NT2/D1 (cell line): ENCODE measurements around the gene GAB4.
"Not testable (repeated sequence)": the region's sequence is repeated elsewhere in the genome, so short reads cannot be mapped to it uniquely, and the experiment has no call there.

Source experiments
- DNase-seq: peaks from one replicate; pipeline ENCODE4 v3.0.0-alpha.2; 2011; ENCODE audit warnings: low read depth, low spot score
- H3K27me3 ChIP-seq: 2 replicates; pipeline ENCODE4 v1.6.0; 2011; ENCODE audit warnings: mild to moderate bottlenecking; ENCODE audit not compliant: insufficient read length, insufficient read depth
- H3K36me3 ChIP-seq: 2 replicates; pipeline ENCODE4 v1.6.1; 2011; ENCODE audit warnings: mild to moderate bottlenecking, low read length, mixed read lengths; ENCODE audit not compliant: insufficient read depth, insufficient read length
- H3K4me1 ChIP-seq: 2 replicates; pipeline ENCODE4 v1.5.1; 2011; ENCODE audit not compliant: insufficient read depth, insufficient read length
- H3K4me3 ChIP-seq: 2 replicates; pipeline ENCODE4 v1.5.1; 2011; ENCODE audit warnings: low read depth; ENCODE audit not compliant: insufficient read length
- H3K9ac ChIP-seq: 2 replicates; pipeline ENCODE4 v1.6.0; 2011; ENCODE audit warnings: low read depth; ENCODE audit not compliant: insufficient read length
- H3K9me3 ChIP-seq: 2 replicates; pipeline ENCODE4 v1.5.1; 2011; ENCODE audit warnings: mild to moderate bottlenecking, low read length; ENCODE audit not compliant: insufficient read depth
- SUZ12 ChIP-seq: IDR thresholded peaks from 2 replicates; pipeline ENCODE4 v1.6.1; 2011; ENCODE audit not compliant: insufficient read length, insufficient read depth; ENCODE audit errors: extremely low read depth
- YY1 ChIP-seq: IDR thresholded peaks from 2 replicates; pipeline ENCODE4 v1.6.1; 2011; ENCODE audit not compliant: insufficient read length, insufficient read depth
- ZNF274 ChIP-seq: IDR thresholded peaks from 2 replicates; pipeline ENCODE4 v1.6.1; 2011; ENCODE audit warnings: mild to moderate bottlenecking, low read depth, low read length

GAB4 gene

GRCh38 chr22:16954060-16954403, 54.0 kb downstream of the GAB4 start:
- Histone ChIP-seq H3K9me3 (no peaks in the 10 kb centered on the region), H3K9ac (no peak overlapping the region), H3K4me1 (no peaks in the 10 kb centered on the region), H3K4me3 (no peak overlapping the region), H3K36me3 (no peaks in the 10 kb centered on the region), H3K27me3 (no peaks in the 10 kb centered on the region)
- DNase-seq = no peak
- TF ChIP-seq ZNF274 = no peak
- no peak for TF ChIP-seq SUZ12
- no peak for TF ChIP-seq YY1

- Histone ChIP-seq H3K9me3 (no peaks in the 10 kb centered on the region), H3K4me1 (no peaks in the 10 kb centered on the region), H3K27me3 (no peaks in the 10 kb centered on the region), H3K36me3 (no peaks in the 10 kb centered on the region), H3K9ac (no peak overlapping the region), H3K4me3 (no peak overlapping the region)
- no peak for DNase-seq
- TF ChIP-seq YY1 (no peak), ZNF274 (no peak), SUZ12 (no peak)
Observed at GRCh38 chr22:16953206-16954059, 54.6 kb downstream of the GAB4 start.

- DNase-seq = no peak
- no peaks in the 10 kb centered on the region for H3K4me1 ChIP-seq
- H3K9me3 ChIP-seq = no peaks in the 10 kb centered on the region
- H3K4me3 ChIP-seq = no peak overlapping the region
- no peaks in the 10 kb centered on the region for H3K36me3 ChIP-seq
- H3K27me3 ChIP-seq = no peaks in the 10 kb centered on the region
- H3K9ac ChIP-seq = no peak overlapping the region
- TF ChIP-seq SUZ12 (no peak), YY1 (no peak), ZNF274 (no peak)
Observed at GRCh38 chr22:16949561-16949960, 58.5 kb downstream of the GAB4 start.

GRCh38 chr22:16937811-16938210, 70.2 kb downstream of the GAB4 start:
- DNase-seq = no peak
- peaks cover 4% of the 10 kb centered on the region for H3K4me1 ChIP-seq
- TF ChIP-seq SUZ12 (no peak), YY1 (no peak), ZNF274 (no peak)
- no peaks in the 10 kb centered on the region for H3K9me3 ChIP-seq
- no peak overlapping the region for H3K4me3 ChIP-seq
- no peaks in the 10 kb centered on the region for H3K36me3 ChIP-seq
- peaks cover 4% of the 10 kb centered on the region for H3K27me3 ChIP-seq
- H3K9ac ChIP-seq = no peak overlapping the region

GRCh38 chr22:16937209-16937608, 70.8 kb downstream of the GAB4 start:
- not testable (repeated sequence) for H3K4me3 ChIP-seq, H3K36me3 ChIP-seq, H3K27me3 ChIP-seq, DNase-seq, H3K9me3 ChIP-seq, H3K4me1 ChIP-seq, H3K9ac ChIP-seq

GRCh38 chr22:16936625-16937024, 71.4 kb downstream of the GAB4 start:
- TF ChIP-seq SUZ12 (no peak), ZNF274 (no peak), YY1 (no peak)
- Histone ChIP-seq H3K27me3 (peaks cover 12% of the 10 kb centered on the region), H3K9me3 (no peaks in the 10 kb centered on the region), H3K4me3 (no peak overlapping the region), H3K9ac (no peak overlapping the region), H3K4me1 (peaks cover 4% of the 10 kb centered on the region), H3K36me3 (no peaks in the 10 kb centered on the region)
- DNase-seq = no peak

- TF ChIP-seq ZNF274 = no peak
- no peak for TF ChIP-seq SUZ12
- no peak for TF ChIP-seq YY1
- Histone ChIP-seq H3K9me3 (no peaks in the 10 kb centered on the region), H3K9ac (no peak overlapping the region), H3K4me1 (peaks cover 4% of the 10 kb centered on the region), H3K4me3 (no peak overlapping the region), H3K27me3 (peaks cover 18% of the 10 kb centered on the region), H3K36me3 (no peaks in the 10 kb centered on the region)
- DNase-seq = no peak
Observed at GRCh38 chr22:16935209-16935608, 72.8 kb downstream of the GAB4 start.
